Tibial artery (tissue), 4 donors: ENCODE data around the gene GDF7.
A peak's percentile ranks its signal among the peaks of the same experiment; 100 is the strongest.

Experiments used
- DNase-seq, 2 donors: peaks; one replicate each; pipeline ENCODE4 v3.0.0-alpha.2; 2019
- H3K27ac ChIP-seq, 2 donors: fragments of 200-600 bp; sonication (generic) in 1 of 2; 1 replicate in 1 of 2; 2 replicates in 1 of 2; pipeline ENCODE4 v1.5.1; 2018 to 2019; ENCODE audit warnings: mild to moderate bottlenecking in 1 of 2
- H3K27me3 ChIP-seq, 2 donors: fragments of 200-600 bp; sonication (generic) in 1 of 2; one replicate each; pipeline versions ENCODE4 v1.5.1 to v1.6.0; 2016 to 2019
- H3K36me3 ChIP-seq, 3 donors: fragments of 200-600 bp; sonication (generic) in 2 of 3; one replicate each; pipeline ENCODE4 v1.5.1; 2016 to 2019; ENCODE audit warnings: mild to moderate bottlenecking in 2 of 3
- H3K4me1 ChIP-seq, 4 donors: fragments of 200-600 bp; sonication (generic) in 2 of 4; 1 replicate in 3 of 4; 2 replicates in 1 of 4; pipeline ENCODE4 v1.5.1; 2016 to 2019
- H3K4me3 ChIP-seq, 2 donors: fragments of 200-600 bp; sonication (generic) in 1 of 2; 1 replicate in 1 of 2; 2 replicates in 1 of 2; pipeline ENCODE4 v1.5.1; 2018 to 2019; ENCODE audit warnings: mild to moderate bottlenecking in 2 of 2
- H3K9me3 ChIP-seq, 3 donors: fragments of 200-600 bp; sonication (generic) in 1 of 3; one replicate each; pipeline ENCODE4 v1.5.1; 2016 to 2019
- intact Hi-C: fragments of 100-400 bp; cut with DNase I; formaldehyde crosslinking; loops from one replicate; pipeline ENCODE4 v1.15.0; 2023; ENCODE audit warnings: low total_unique reads
- TF ChIP-seq, protein P1 (sequence below), 2 experiments: fragments of 200-600 bp in 1 of 2; fragments of 450-650 bp in 1 of 2; IDR thresholded peaks; one replicate each; pipeline ENCODE4 v1.5.1; 2017 to 2019; ENCODE audit warnings: antibody characterized with exemption in 2 of 2, mild to moderate bottlenecking in 1 of 2, moderate library complexity in 1 of 2

GDF7 gene

DNA sequence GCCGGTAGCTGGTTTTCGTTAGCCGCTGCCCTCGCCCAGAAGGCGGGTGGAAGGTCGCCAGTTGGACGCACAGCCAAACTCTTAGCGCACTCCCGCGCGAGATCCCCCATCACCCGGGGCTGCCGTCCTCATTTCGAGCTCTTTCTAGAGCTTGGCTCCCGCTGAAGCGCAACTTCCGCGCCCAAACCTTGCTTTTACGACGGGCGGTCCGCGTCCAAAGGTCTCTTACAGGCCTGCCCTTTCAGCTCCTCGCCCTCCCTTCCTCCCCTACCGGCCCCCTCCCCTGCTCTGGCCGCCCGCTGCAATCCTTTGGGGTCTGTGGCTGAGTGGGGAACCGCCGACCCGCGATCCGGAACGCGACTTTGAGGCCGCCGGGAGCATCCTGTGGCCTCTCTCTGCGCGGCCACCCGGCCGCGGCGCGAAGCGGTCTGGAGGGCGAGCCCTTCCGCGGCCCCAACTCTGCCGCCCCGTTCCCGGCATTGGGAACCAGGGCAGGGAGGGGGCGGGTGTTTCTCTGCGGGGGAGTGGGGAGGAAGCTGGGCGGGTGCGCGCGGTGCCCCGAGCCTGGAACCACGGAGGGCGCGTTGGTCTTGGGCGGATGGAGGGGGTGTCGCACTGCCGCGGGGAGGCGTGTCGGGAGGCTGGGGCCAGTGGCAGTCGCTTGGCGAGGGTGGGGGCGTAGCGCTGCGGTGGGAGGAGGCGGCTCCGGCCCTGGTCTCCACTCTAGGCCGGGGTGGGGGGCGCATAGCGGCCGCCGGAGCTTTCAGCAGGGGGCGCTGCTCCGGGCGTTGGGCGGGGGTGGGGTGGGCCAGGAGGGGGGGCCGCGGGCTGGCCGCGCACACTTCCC is at the start of gene GDF7:
TSS of gene GDF7 (plus strand) at position 841 of the 847 bp plus-strand sequence. CDS start 96 bp downstream, outside the sequence.
- intact Hi-C loops = loop anchor here (5.0 to 10.0 kb wide), 2 partner anchors 378 to 451 kb away; partner anchors contain the start of gene APOB
- Histone ChIP-seq H3K27ac (peak within 1 kb of the TSS; percentile 92 to 95), H3K4me1 (peaks cover 0 to 63% (median 35%) of the 10 kb centered on the region in 4 donors), H3K9me3 (no peaks in the 10 kb centered on the region), H3K4me3 (peak within 1 kb of the TSS; percentile 57 to 84), H3K36me3 (peaks cover 4 to 10% (median 7%) of the 10 kb centered on the region in 3 donors), H3K27me3 (peaks cover 0 to 3% of the 10 kb centered on the region in 2 donors)
- peak; percentile 72 to 93 for DNase-seq
- TF ChIP-seq, protein P1, sequence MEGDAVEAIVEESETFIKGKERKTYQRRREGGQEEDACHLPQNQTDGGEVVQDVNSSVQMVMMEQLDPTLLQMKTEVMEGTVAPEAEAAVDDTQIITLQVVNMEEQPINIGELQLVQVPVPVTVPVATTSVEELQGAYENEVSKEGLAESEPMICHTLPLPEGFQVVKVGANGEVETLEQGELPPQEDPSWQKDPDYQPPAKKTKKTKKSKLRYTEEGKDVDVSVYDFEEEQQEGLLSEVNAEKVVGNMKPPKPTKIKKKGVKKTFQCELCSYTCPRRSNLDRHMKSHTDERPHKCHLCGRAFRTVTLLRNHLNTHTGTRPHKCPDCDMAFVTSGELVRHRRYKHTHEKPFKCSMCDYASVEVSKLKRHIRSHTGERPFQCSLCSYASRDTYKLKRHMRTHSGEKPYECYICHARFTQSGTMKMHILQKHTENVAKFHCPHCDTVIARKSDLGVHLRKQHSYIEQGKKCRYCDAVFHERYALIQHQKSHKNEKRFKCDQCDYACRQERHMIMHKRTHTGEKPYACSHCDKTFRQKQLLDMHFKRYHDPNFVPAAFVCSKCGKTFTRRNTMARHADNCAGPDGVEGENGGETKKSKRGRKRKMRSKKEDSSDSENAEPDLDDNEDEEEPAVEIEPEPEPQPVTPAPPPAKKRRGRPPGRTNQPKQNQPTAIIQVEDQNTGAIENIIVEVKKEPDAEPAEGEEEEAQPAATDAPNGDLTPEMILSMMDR (IDR thresholded peaks at IDR 0.05) = peak in 1 of 2 experiments; percentile 57

DNA sequence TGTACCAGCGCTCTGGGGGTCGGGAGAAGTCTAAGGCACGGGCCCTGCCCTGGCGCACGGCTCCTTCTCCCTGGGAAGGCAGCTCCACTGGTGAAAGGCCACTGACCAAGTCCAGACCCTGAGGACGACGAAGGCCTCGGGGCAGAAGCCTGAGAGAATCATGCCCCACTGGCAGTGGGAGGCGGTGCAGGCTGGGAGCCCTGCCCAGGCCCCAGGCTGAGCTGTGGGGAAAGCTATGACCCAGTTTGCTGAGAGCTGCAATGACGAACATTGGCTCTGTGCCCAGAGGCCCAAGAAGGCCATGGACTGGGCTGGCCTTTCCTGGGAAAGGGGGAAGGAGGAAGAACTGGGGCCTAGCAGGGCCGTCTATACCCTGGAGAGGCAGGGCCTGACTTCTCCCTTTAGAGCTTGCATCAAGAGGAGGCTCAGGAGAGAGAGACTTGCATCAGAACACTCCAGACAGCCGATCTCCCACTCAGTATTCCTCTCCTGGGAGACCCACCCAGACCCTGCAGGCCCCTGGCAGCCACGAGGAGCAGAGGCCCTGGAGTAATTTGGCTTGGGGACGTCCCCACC is 49.0 kb upstream of the GDF7 start:
- Histone ChIP-seq H3K4me3 (peak overlapping the region; percentile 1 to 2), H3K9me3 (no peaks in the 10 kb centered on the region), H3K4me1 (peaks cover 16 to 81% (median 74%) of the 10 kb centered on the region in 4 donors), H3K27ac (peak overlapping the region; percentile 97 to 99), H3K27me3 (no peaks in the 10 kb centered on the region), H3K36me3 (peaks cover 26 to 33% (median 33%) of the 10 kb centered on the region in 3 donors)
- DNase-seq = peak; percentile 99 to 100
- TF ChIP-seq, protein P1 (IDR thresholded peaks at IDR 0.05) = peak; percentile 77 to 83
- intact Hi-C loops = loop anchor here (2.0 to 5.0 kb wide), 2 partner anchors 17 to 166 kb away; no protein-coding TSS in a partner anchor

DNA sequence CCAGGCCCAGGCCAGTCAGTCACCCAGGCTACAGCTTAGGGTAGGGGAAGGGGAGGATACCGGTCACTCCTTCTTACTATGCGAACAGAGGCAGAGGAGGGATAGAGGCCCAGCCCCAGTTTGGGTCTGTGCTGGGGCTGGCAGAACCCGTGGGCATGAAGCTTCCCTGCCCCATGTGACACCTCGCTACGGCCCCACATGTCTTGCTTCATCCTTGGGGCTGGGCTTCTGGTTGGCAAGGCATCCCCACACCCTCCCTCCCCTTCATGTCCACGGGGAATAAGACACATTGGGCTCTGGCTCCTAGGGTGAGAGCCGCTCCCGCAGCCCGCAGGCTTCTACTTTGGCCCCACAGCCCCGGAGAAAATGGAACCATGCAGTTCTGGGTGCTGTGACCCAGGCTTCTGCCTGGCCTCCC is 48.5 kb upstream of the GDF7 start:
- Histone ChIP-seq H3K4me3 (peak overlapping the region; percentile 1 to 2), H3K9me3 (no peaks in the 10 kb centered on the region), H3K4me1 (peaks cover 16 to 78% (median 72%) of the 10 kb centered on the region in 4 donors), H3K27ac (peak overlapping the region; percentile 97 to 99), H3K36me3 (peaks cover 31 to 38% (median 38%) of the 10 kb centered on the region in 3 donors), H3K27me3 (no peaks in the 10 kb centered on the region)
- peak; percentile 82 to 95 for DNase-seq
- intact Hi-C loops = loop anchor here (2.0 to 5.0 kb wide), 2 partner anchors 16 to 166 kb away; no protein-coding TSS in a partner anchor
- TF ChIP-seq, protein P1 (IDR thresholded peaks at IDR 0.05) = no peak

DNA sequence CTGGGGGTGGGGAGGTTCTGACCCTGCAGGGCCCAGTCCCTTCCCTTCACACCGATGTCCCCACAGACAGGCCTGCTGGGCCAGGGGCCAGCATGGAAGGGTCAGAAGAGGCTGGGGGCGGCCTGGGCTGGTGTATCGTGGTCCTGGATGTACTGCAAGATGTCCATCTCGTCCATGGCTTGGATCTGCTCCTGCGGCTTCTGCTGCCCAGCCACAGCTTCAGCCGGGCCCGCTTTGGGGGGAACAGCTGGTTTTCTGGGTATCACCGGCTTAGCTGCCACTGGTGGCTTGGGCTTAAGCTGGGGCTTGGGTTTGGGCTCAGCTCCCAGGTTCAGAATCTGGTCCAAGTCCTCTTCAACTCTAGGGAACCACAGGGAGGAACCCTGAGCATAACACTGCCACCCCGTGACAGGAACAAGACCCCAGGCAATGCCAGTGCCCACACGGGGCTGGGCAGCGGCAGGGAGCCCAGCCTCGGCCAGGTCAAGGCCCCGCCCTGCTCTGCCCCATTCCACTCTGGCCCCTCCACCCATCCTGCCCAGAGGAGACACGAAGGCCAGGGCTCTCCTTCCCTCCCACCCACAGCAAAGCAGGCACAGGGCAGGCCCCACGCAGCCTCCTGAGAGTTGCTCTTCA is 47.9 kb upstream of the GDF7 start:
- peak; percentile 24 to 77 for DNase-seq
- intact Hi-C loops = loop anchor here (2.0 to 5.0 kb wide), 2 partner anchors 16 to 167 kb away; no protein-coding TSS in a partner anchor
- peak overlapping the region; percentile 97 to 99 for H3K27ac ChIP-seq
- no peaks in the 10 kb centered on the region for H3K9me3 ChIP-seq
- TF ChIP-seq, protein P1 (IDR thresholded peaks at IDR 0.05) = no peak
- H3K4me1 ChIP-seq = peaks cover 16 to 73% (median 67%) of the 10 kb centered on the region in 4 donors
- H3K36me3 ChIP-seq = peaks cover 36 to 43% (median 43%) of the 10 kb centered on the region in 3 donors
- no peaks in the 10 kb centered on the region for H3K27me3 ChIP-seq
- H3K4me3 ChIP-seq = peak overlapping the region; percentile 1 to 2

DNA sequence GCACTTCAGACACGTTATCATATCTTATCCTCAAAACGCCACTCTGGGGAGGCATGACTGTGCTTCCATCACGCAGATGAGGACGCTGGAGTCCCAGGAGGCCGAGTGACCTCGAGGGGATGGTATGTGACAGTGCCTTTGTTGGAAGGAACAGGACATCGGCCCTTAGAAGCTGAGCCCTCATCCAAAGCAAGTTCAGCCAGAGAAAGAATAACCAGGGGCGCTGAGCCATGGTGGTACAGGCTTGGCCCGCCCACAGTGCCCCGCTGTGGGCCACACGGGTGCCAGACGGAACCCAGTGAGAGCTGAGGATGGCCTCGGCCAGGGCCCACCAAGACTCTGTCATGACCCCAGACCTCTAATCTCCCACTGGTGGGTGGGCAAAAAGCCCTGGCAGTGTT is 47.3 kb upstream of the GDF7 start:
- H3K27ac ChIP-seq = peak overlapping the region; percentile 97 to 99
- H3K4me1 ChIP-seq = peaks cover 16 to 67% (median 61%) of the 10 kb centered on the region in 4 donors
- no peaks in the 10 kb centered on the region for H3K9me3 ChIP-seq
- peaks cover 43 to 50% (median 49%) of the 10 kb centered on the region in 3 donors for H3K36me3 ChIP-seq
- H3K27me3 ChIP-seq = no peaks in the 10 kb centered on the region
- TF ChIP-seq, protein P1 (IDR thresholded peaks at IDR 0.05) = no peak
- H3K4me3 ChIP-seq = no peak overlapping the region
- peak; percentile 31 to 73 for DNase-seq
- intact Hi-C loops = loop anchor here (2.0 to 5.0 kb wide), 2 partner anchors 15 to 167 kb away; no protein-coding TSS in a partner anchor
